GM12891 (cell line): ENCODE results near the gene MEP1B.

Source experiments
- DNase-seq: peaks from one replicate; pipeline ENCODE4 v3.0.0; 2011; ENCODE audit warnings: low spot score; ENCODE audit not compliant: insufficient read length
- FAIRE-seq: peaks from 2 replicates; lab custom pipeline; 2011; peaks lifted over from hg19 to GRCh38; lab: Jason Lieb, UNC
- PAX5 ChIP-seq: IDR thresholded peaks from 2 replicates; pipeline ENCODE4 v1.6.1; 2011; ENCODE audit warnings: low read length, moderate library complexity, mild to moderate bottlenecking; ENCODE audit not compliant: insufficient read depth, severe bottlenecking
- POLR2A ChIP-seq: IDR thresholded peaks from 2 replicates; pipeline ENCODE4 v1.6.1; 2011; ENCODE audit warnings: low read depth, low read length, control low read depth
- POLR2AphosphoS5 ChIP-seq: IDR thresholded peaks from 2 replicates; pipeline ENCODE4 v1.6.1; 2011; ENCODE audit warnings: low read depth, low read length, control low read depth
- POU2F2 ChIP-seq: IDR thresholded peaks from 2 replicates; pipeline ENCODE4 v1.6.1; 2011; ENCODE audit warnings: low read depth, mild to moderate bottlenecking, control low read depth, low read length, moderate library complexity
- SPI1 ChIP-seq: IDR thresholded peaks from 2 replicates; pipeline ENCODE4 v1.6.1; 2011; ENCODE audit warnings: low read depth, low read length, control low read depth
- TAF1 ChIP-seq: IDR thresholded peaks from 2 replicates; pipeline ENCODE4 v1.6.1; 2011; ENCODE audit warnings: low read depth, low read length, control low read depth

The MEP1B gene

DNA sequence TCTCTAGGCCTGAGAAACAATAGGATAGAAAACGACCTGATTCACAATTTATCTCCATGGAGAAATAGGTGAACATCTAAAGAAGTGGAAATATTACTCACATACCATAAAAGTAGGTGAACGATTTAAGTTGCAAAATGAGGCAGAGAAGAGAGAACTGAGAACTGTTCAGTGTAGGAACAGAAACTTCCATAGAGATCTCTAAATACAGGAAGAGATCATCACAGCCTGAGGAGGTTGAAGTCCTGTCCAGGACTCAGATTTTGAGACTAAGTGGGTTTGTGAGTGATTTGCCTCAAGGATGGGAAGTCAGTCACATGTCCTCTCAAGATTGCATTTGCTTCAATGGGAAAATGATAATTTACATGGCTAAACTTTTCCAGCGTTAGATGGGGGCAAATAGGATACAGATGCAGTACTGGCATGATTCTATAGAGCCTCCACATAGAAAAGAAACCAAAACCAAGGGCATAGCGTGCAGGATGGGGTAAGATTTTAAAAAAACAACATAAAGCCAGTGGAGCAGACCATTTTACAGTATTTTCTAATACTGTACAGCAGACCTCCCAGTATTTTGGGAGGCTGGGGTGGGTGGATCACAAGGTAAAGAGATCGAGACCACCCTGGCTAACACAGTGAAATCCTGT is 68.8 kb downstream of the MEP1B start:
- DNase-seq, result no peak
- TF ChIP-seq SPI1 (peak; percentile 23; the same call in 1 of the 2 replicates), POU2F2 (no peak)
- no peak for FAIRE-seq

DNA sequence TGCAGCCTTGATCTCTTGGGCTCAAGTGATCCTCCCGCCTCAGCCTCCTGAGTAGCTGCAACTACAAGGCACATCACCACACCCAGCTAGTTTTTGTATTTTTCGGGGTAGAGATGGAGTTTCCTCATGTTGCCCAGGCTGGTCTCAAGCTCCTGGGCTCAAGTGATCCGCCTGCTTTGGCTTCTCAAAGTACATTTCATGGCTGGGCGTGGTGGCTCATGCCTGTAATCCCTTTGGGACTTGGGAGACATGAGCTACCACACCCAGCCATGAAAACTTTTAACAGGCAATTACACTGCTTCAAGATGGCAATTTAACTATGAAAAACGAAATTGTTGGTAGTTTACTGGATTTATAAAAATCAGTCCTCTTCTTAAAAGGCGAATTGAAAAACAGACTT is 69.7 kb downstream of the MEP1B start:
- DNase-seq, result no peak
- no peak for FAIRE-seq
- TF ChIP-seq POLR2AphosphoS5, result no peak
- TF ChIP-seq POLR2A, result no peak
- no peak for TF ChIP-seq SPI1
- TF ChIP-seq PAX5, result no peak
- no peak for TF ChIP-seq POU2F2
- TF ChIP-seq TAF1, result no peak

- FAIRE-seq, result no peak
- TF ChIP-seq SPI1 (no peak), POLR2A (no peak)
- DNase-seq, result no peak
Observed at GRCh38 chr18:32261003-32261402, 71.2 kb downstream of the MEP1B start.

GRCh38 chr18:32262092-32262491 is 72.3 kb downstream of the MEP1B start:
- DNase-seq (no peak), FAIRE-seq (no peak)
- TF ChIP-seq SPI1 (no peak), PAX5 (no peak)

GRCh38 chr18:32264401-32264800 is 74.6 kb downstream of the MEP1B start:
- FAIRE-seq (no peak), DNase-seq (no peak)
- no peak for TF ChIP-seq SPI1
- no peak for TF ChIP-seq POLR2AphosphoS5
- TF ChIP-seq PAX5, result no peak

- DNase-seq, result no peak
- TF ChIP-seq SPI1 (no peak), TAF1 (no peak), POLR2A (no peak), POLR2AphosphoS5 (no peak), POU2F2 (no peak), PAX5 (no peak)
- FAIRE-seq, result no peak
Observed at GRCh38 chr18:32267463-32267862, 77.6 kb downstream of the MEP1B start.
